Measurements from ENCODE around the gene WFS1.

The WFS1 gene

GRCh38 chr4:6259886-6260285 is 9.8 kb upstream of the WFS1 start:
- no peak for DNase-seq (ENCODE audit: low read depth)

GRCh38 chr4:6262176-6262575 is 7.5 kb upstream of the WFS1 start:
- DNase-seq (ENCODE audit: low read depth) = no peak

GRCh38 chr4:6262847-6263487 is 6.7 kb upstream of the WFS1 start:
- DNase-seq (ENCODE audit: low read depth) = no peak

GRCh38 chr4:6263526-6264224 is 6.0 kb upstream of the WFS1 start:
- no peak for DNase-seq (ENCODE audit: low read depth)

GRCh38 chr4:6264225-6264540 is 5.5 kb upstream of the WFS1 start:
- no peak for DNase-seq (ENCODE audit: low read depth)

GRCh38 chr4:6265546-6265945 is 4.1 kb upstream of the WFS1 start:
- no peak for DNase-seq (ENCODE audit: low read depth)

GRCh38 chr4:6267573-6267972 is 2.1 kb upstream of the WFS1 start:
- no peak for DNase-seq (ENCODE audit: low read depth)

GRCh38 chr4:6268650-6269615 is 717 bp upstream of the WFS1 start:
- no peak for DNase-seq (ENCODE audit: low read depth)

GRCh38 chr4:6270636-6271121 is 1.0 kb downstream of the WFS1 start:
- no peak for DNase-seq (ENCODE audit: low read depth)

GRCh38 chr4:6271206-6271605 is 1.6 kb downstream of the WFS1 start:
- no peak for DNase-seq (ENCODE audit: low read depth)

GRCh38 chr4:6271701-6272465 is 2.2 kb downstream of the WFS1 start:
- no peak for DNase-seq (ENCODE audit: low read depth)

- DNase-seq (ENCODE audit: low read depth) = no peak
Measured at GRCh38 chr4:6272863-6273660, 3.4 kb downstream of the WFS1 start.

- DNase-seq (ENCODE audit: low read depth) = no peak
Measured at GRCh38 chr4:6273661-6273990, 4.0 kb downstream of the WFS1 start.

GRCh38 chr4:6275351-6275750 is 5.7 kb downstream of the WFS1 start:
- no peak for DNase-seq (ENCODE audit: low read depth)

GRCh38 chr4:6275898-6276806 is 6.5 kb downstream of the WFS1 start:
- DNase-seq (ENCODE audit: low read depth) = no peak

GRCh38 chr4:6277139-6277802 is 7.6 kb downstream of the WFS1 start:
- no peak for DNase-seq (ENCODE audit: low read depth)

GRCh38 chr4:6277935-6278800 is 8.5 kb downstream of the WFS1 start:
- DNase-seq (ENCODE audit: low read depth) = no peak

- DNase-seq (ENCODE audit: low read depth) = no peak
Measured at GRCh38 chr4:6278801-6279197, 9.1 kb downstream of the WFS1 start.
